Prostate gland (tissue), 2 donors: ENCODE results near the gene CPNE4. TPM values are rescaled to one million over a fixed set of nuclear protein-coding genes. Genes with fewer than 3 reads are reported as not detected.
"Not testable (repeated sequence)": the region's sequence is repeated elsewhere in the genome, so short reads cannot be mapped to it uniquely, and the experiment has no call there.

Source experiments
- DNase-seq: peaks from one replicate; pipeline ENCODE4 v3.0.0-alpha.2; 2019; ENCODE audit warnings: low spot score
- H3K27ac ChIP-seq, 2 donors: fragments of 200-600 bp; sonication (generic); 2 replicates each; pipeline ENCODE4 v1.5.1; 2017 to 2019
- H3K27me3 ChIP-seq: fragments of 200-600 bp; sonication (generic); replicated peaks from 2 replicates; pipeline ENCODE4 v1.5.1; 2019; ENCODE audit not compliant: insufficient read depth
- H3K36me3 ChIP-seq, 2 donors: fragments of 200-600 bp; sonication (generic); 1 replicate in 1 of 2; 2 replicates in 1 of 2; pipeline versions ENCODE4 v1.5.1 to v1.8.1; 2017 to 2019
- H3K4me1 ChIP-seq: fragments of 200-600 bp; sonication (generic); replicated peaks from 2 replicates; pipeline ENCODE4 v1.5.1; 2019
- H3K4me3 ChIP-seq, 2 donors: fragments of 200-600 bp; sonication (generic); 2 replicates each; pipeline ENCODE4 v1.5.1; 2017 to 2019
- H3K9me3 ChIP-seq: fragments of 200-600 bp; sonication (generic); 2 replicates; pipeline ENCODE4 v1.5.1; 2017
- CTCF ChIP-seq, 4 experiments: fragments of 200-600 bp in 2 of 4; fragments of 450-650 bp in 2 of 4; sonication (generic) in 2 of 4; IDR thresholded peaks; 1 replicate in 3 of 4; 2 replicates in 1 of 4; pipeline ENCODE4 v1.5.1; 2016 to 2019; ENCODE audit warnings: antibody characterized with exemption in 4 of 4, mild to moderate bottlenecking in 2 of 4, moderate library complexity in 2 of 4
- POLR2A ChIP-seq: fragments of 450-650 bp; IDR thresholded peaks from one replicate; pipeline ENCODE4 v1.6.1; 2016; ENCODE audit warnings: antibody characterized with exemption, mild to moderate bottlenecking
- POLR2AphosphoS5 ChIP-seq: sonication (generic); formaldehyde crosslinking; IDR thresholded peaks from one replicate; pipeline ENCODE4 v1.6.1; 2017; ENCODE audit warnings: antibody characterized with exemption
- WGBS: methylation state at CpG from one replicate; pipeline ENCODE4 v1.1.5; 2018; 5-methylcytosine and 5-hydroxymethylcytosine counted together
- intact Hi-C: fragments of 100-400 bp; cut with DNase I; formaldehyde crosslinking; loops from one replicate; pipeline ENCODE4 v1.14.2; 2022
- total RNA-seq, 2 donors: library from RNA; depleted of rRNA; stranded (reverse); fragments of >200 nt; gene quantifications; one replicate each; pipeline ENCODE4 v1.1.0, GENCODE V29; 2016

The CPNE4 gene
- total RNA-seq, 2 donors from 2014 or later = 39.9 to 68.2 TPM

- WGBS = 48% methylated on average over 6 of the region's 6 CpGs
- no peak overlapping the region for H3K4me3 ChIP-seq
- H3K27me3 ChIP-seq = no peaks in the 10 kb centered on the region
- no peak for DNase-seq
- H3K9me3 ChIP-seq = no peaks in the 10 kb centered on the region
- intact Hi-C loops = no loop called here
- no peak for TF ChIP-seq POLR2A
- TF ChIP-seq POLR2AphosphoS5 = no peak
- no peak for TF ChIP-seq CTCF (IDR thresholded peaks at IDR 0.05)
- H3K36me3 ChIP-seq = no peaks in the 10 kb centered on the region
- no peak overlapping the region for H3K27ac ChIP-seq
- no peaks in the 10 kb centered on the region for H3K4me1 ChIP-seq
Observed at GRCh38 chr3:131975047-131975446, 59.8 kb downstream of the CPNE4 start.

- intact Hi-C loops = no loop called here
- TF ChIP-seq CTCF (IDR thresholded peaks at IDR 0.05) (no peak), POLR2A (no peak), POLR2AphosphoS5 (no peak)
- no peak overlapping the region for H3K4me3 ChIP-seq
- no peaks in the 10 kb centered on the region for H3K9me3 ChIP-seq
- no peaks in the 10 kb centered on the region for H3K27me3 ChIP-seq
- no peaks in the 10 kb centered on the region for H3K4me1 ChIP-seq
- WGBS = 36% methylated on average over 4 of the region's 4 CpGs
- H3K27ac ChIP-seq = no peak overlapping the region
- no peak for DNase-seq
- no peaks in the 10 kb centered on the region for H3K36me3 ChIP-seq
Observed at GRCh38 chr3:131973731-131974130, 61.1 kb downstream of the CPNE4 start.

- WGBS = 38% methylated on average over 4 of the region's 4 CpGs
- intact Hi-C loops = no loop called here
Observed at GRCh38 chr3:131972550-131972949, 62.3 kb downstream of the CPNE4 start.

GRCh38 chr3:131972091-131972490 is 62.7 kb downstream of the CPNE4 start:
- DNase-seq = no peak
- no peaks in the 10 kb centered on the region for H3K9me3 ChIP-seq
- TF ChIP-seq POLR2A = no peak
- peak; percentile 11 for TF ChIP-seq POLR2AphosphoS5
- no peaks in the 10 kb centered on the region for H3K4me1 ChIP-seq
- intact Hi-C loops = no loop called here
- WGBS = 16% methylated on average over 3 of the region's 3 CpGs
- no peak overlapping the region for H3K4me3 ChIP-seq
- no peak overlapping the region for H3K27ac ChIP-seq
- H3K27me3 ChIP-seq = no peaks in the 10 kb centered on the region
- H3K36me3 ChIP-seq = no peaks in the 10 kb centered on the region

More at GRCh38 chr3:131972550-131972949, 62.3 kb downstream of the CPNE4 start:
- no peak for DNase-seq
- H3K27ac ChIP-seq = no peak overlapping the region
- H3K9me3 ChIP-seq = no peaks in the 10 kb centered on the region
- no peak overlapping the region for H3K4me3 ChIP-seq
- H3K36me3 ChIP-seq = no peaks in the 10 kb centered on the region
- TF ChIP-seq CTCF (IDR thresholded peaks at IDR 0.05) = no peak
- no peak for TF ChIP-seq POLR2AphosphoS5
- no peak for TF ChIP-seq POLR2A
- no peaks in the 10 kb centered on the region for H3K4me1 ChIP-seq
- no peaks in the 10 kb centered on the region for H3K27me3 ChIP-seq

GRCh38 chr3:131963442-131963841 is 71.4 kb downstream of the CPNE4 start:
- 56% methylated on average over 8 of the region's 8 CpGs for WGBS
- not testable (repeated sequence) for DNase-seq

GRCh38 chr3:131962982-131963381 is 71.8 kb downstream of the CPNE4 start:
- Histone ChIP-seq H3K36me3 (no peaks in the 10 kb centered on the region), H3K4me3 (no peak overlapping the region), H3K9me3 (no peaks in the 10 kb centered on the region), H3K4me1 (no peaks in the 10 kb centered on the region), H3K27ac (no peak overlapping the region), H3K27me3 (no peaks in the 10 kb centered on the region)
- intact Hi-C loops = no loop called here
- no peak for DNase-seq
- 74% methylated on average over 5 of the region's 5 CpGs for WGBS
- TF ChIP-seq CTCF (IDR thresholded peaks at IDR 0.05) (no peak), POLR2AphosphoS5 (no peak), POLR2A (no peak)

More at GRCh38 chr3:131963442-131963841, 71.4 kb downstream of the CPNE4 start:
- H3K27ac ChIP-seq, H3K27me3 ChIP-seq, H3K4me3 ChIP-seq, H3K36me3 ChIP-seq, H3K4me1 ChIP-seq, H3K9me3 ChIP-seq, intact Hi-C loops: not testable (repeated sequence)
